OCI-LY3 (cell line): ENCODE results near the gene EEF1G.

Experiments
- H2AFZ ChIP-seq: fragments of 200-600, 300-600 bp; shearing (Covaris generic); 2 replicates; pipeline ENCODE4 v1.6.0; 2014; ENCODE audit warnings: antibody characterized with exemption, low read depth, low read length
- H3K27ac ChIP-seq: fragments of 200-600, 300-600 bp; sonication (generic); 2 replicates; pipeline ENCODE4 v1.5.1; 2014; ENCODE audit warnings: mild to moderate bottlenecking, low read length, moderate library complexity, mixed read lengths
- H3K27me3 ChIP-seq: fragments of 200-600, 300-600 bp; sonication (generic); 2 replicates; pipeline ENCODE4 v1.6.1; 2014; ENCODE audit warnings: low read depth, low read length, mixed read lengths
- H3K36me3 ChIP-seq: fragments of 200-600, 300-600 bp; sonication (generic); replicated peaks from 2 replicates; pipeline ENCODE3; 2014; ENCODE audit warnings: low read depth, low read length, mixed read lengths
- H3K4me1 ChIP-seq: fragments of 300-600, 200-600 bp; sonication (generic); 2 replicates; pipeline ENCODE4 v1.6.1; 2014; ENCODE audit warnings: low read length, mixed read lengths
- H3K4me2 ChIP-seq: fragments of 200-600, 300-600 bp; sonication (generic); 2 replicates; pipeline ENCODE4 v1.6.1; 2014; ENCODE audit warnings: low read length, mixed read lengths
- H3K4me3 ChIP-seq: fragments of 300-600, 200-600 bp; sonication (generic); 2 replicates; pipeline ENCODE4 v1.5.1; 2014; ENCODE audit warnings: antibody characterized with exemption, mild to moderate bottlenecking, low read length, moderate library complexity
- H3K79me2 ChIP-seq: fragments of 300-600, 200-600 bp; shearing (Covaris generic); 2 replicates; pipeline ENCODE4 v1.6.1; 2014; ENCODE audit warnings: mild to moderate bottlenecking, low read length, mixed read lengths
- H3K9ac ChIP-seq: fragments of 300-600, 200-600 bp; shearing (Covaris generic); 2 replicates; pipeline ENCODE4 v1.6.0; 2014; ENCODE audit warnings: mild to moderate bottlenecking, low read length, moderate library complexity
- H3K9me3 ChIP-seq: fragments of 200-600, 300-600 bp; shearing (Covaris generic); 2 replicates; pipeline ENCODE4 v1.6.1; 2014; ENCODE audit warnings: low read length, mixed read lengths; ENCODE audit not compliant: insufficient read depth
- H4K20me1 ChIP-seq: fragments of 200-600, 300-600 bp; sonication (generic); 2 replicates; pipeline ENCODE4 v1.6.1; 2016; ENCODE audit warnings: low read length, mixed read lengths; ENCODE audit not compliant: insufficient read depth
- EZH2phosphoT487 ChIP-seq: fragments of 200-600 bp; shearing (Covaris generic); IDR thresholded peaks from 2 replicates; pipeline ENCODE4 v1.6.1; 2018; ENCODE audit warnings: antibody characterized with exemption, mixed run types, low read depth
- TF ChIP-seq, protein P1 (sequence below): fragments of 200-600, 300-600 bp; sonication (generic); IDR thresholded peaks from 2 replicates; pipeline ENCODE4 v1.5.1; 2014; ENCODE audit warnings: antibody characterized with exemption, low read length, low read depth

EEF1G gene

DNA sequence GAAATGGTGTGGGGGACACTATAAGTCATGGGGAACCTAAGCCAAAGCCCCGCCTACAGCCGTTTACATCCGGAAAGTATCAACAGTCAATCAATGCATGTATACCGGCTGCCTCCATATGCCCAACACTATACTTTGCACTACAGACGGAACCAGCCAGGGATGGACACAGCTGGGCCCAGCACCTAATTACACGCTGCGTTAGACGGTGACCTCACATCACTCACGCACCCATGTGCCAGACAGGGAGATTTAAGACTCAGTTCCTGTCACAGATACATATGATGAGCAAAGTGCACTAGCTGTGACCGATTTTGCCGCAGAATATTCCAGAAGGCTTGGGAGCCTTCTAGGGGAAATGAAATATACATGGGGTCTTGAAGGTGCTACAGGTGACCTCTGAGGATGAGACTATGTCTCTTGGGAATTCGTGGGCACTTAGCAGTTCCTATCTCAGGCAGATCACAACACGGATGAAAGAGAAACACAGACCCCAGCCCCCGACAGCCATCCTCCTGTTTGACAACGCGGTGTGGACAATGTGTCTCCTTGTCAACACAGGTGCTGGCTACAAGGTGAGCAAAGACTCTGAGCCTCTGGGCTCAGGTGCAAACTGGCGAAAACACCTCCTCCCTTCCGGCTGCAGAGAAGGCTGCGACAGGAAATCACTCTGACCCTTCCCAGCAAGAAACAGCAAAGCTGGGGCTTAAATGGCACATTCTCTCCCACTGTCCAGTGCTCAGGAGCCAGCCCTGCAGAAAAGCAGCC lies 35.0 kb downstream of the EEF1G start:
- no peak overlapping the region for H3K27ac ChIP-seq
- no peak overlapping the region for H2AFZ ChIP-seq
- peaks cover 90% of the 10 kb centered on the region for H4K20me1 ChIP-seq
- no peaks in the 10 kb centered on the region for H3K27me3 ChIP-seq
- H3K4me3 ChIP-seq: peak overlapping the region; percentile 18; the same call in 1 of the 2 replicates
- no peaks in the 10 kb centered on the region for H3K9me3 ChIP-seq
- H3K4me1 ChIP-seq: peaks cover 50% of the 10 kb centered on the region
- peaks cover 38% of the 10 kb centered on the region for H3K36me3 ChIP-seq
- peaks cover 78% of the 10 kb centered on the region for H3K79me2 ChIP-seq
- H3K9ac ChIP-seq: no peak overlapping the region
- peak overlapping the region; percentile 26; the same call in 1 of the 2 replicates for H3K4me2 ChIP-seq
- TF ChIP-seq, protein P1, sequence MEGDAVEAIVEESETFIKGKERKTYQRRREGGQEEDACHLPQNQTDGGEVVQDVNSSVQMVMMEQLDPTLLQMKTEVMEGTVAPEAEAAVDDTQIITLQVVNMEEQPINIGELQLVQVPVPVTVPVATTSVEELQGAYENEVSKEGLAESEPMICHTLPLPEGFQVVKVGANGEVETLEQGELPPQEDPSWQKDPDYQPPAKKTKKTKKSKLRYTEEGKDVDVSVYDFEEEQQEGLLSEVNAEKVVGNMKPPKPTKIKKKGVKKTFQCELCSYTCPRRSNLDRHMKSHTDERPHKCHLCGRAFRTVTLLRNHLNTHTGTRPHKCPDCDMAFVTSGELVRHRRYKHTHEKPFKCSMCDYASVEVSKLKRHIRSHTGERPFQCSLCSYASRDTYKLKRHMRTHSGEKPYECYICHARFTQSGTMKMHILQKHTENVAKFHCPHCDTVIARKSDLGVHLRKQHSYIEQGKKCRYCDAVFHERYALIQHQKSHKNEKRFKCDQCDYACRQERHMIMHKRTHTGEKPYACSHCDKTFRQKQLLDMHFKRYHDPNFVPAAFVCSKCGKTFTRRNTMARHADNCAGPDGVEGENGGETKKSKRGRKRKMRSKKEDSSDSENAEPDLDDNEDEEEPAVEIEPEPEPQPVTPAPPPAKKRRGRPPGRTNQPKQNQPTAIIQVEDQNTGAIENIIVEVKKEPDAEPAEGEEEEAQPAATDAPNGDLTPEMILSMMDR: no peak
- no peak for TF ChIP-seq EZH2phosphoT487

DNA sequence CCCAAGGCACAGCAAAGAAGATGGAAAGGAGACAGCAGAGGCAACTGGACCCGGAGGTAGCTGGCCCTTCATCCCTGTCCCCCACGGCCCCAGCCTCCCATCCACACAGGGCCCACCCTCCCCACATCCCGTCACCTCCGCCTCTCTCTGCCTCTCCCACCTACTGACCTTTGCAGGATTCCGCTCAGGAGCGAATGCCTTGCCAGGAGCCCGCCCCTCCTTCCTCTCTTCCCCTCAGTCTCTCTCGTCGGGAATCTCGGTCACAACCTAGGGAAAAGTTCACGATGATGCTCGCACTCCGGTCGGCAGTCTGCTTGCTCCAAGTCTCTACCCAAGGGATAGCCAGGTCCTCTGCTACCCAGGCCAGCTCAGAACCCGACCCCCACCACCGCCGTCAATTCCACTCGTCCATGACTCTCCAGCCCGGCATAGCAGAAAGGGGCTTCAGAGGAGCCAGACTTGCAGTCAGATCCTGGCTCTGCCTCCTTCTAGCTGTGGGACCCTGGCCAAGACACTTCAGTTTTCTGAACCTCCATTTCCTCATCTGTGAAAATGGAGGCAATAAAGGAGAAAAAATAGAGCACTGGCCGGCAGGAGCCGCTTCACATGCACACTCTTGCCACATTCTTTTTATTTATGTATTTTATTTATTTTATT lies 37.3 kb downstream of the EEF1G start:
- H3K4me1 ChIP-seq: peaks cover 29% of the 10 kb centered on the region
- no peaks in the 10 kb centered on the region for H3K27me3 ChIP-seq
- no peak overlapping the region for H3K27ac ChIP-seq
- H4K20me1 ChIP-seq: peaks cover 96% of the 10 kb centered on the region
- TF ChIP-seq EZH2phosphoT487: no peak
- TF ChIP-seq, protein P1: no peak
- H3K36me3 ChIP-seq: peaks cover 60% of the 10 kb centered on the region
- no peak overlapping the region for H3K4me3 ChIP-seq
- peaks cover 60% of the 10 kb centered on the region for H3K79me2 ChIP-seq
- no peak overlapping the region for H3K9ac ChIP-seq
- no peak overlapping the region for H3K4me2 ChIP-seq
- no peak overlapping the region for H2AFZ ChIP-seq
- no peaks in the 10 kb centered on the region for H3K9me3 ChIP-seq

DNA sequence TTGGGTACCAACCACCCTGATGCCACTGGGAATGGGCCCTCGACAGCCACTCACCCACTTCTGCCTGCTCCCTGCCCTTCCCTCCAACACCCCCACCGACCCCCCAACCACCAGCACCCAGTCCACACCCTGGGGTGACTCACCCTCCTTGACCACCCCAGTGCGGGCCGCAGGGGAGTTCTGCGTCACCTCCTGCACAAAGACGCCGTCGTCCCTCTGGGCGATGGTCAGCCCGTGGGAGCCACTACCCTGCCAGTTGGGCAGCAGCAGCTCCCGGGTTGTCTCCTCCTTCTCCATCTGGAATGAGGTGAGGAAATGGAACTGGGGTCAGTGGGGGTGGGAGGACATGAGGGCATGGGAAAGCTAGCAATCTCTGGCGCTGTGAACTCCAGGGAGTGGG lies 37.9 kb downstream of the EEF1G start:
- Histone ChIP-seq H2AFZ (no peak overlapping the region), H3K27me3 (no peaks in the 10 kb centered on the region), H3K36me3 (peaks cover 67% of the 10 kb centered on the region), H3K9me3 (no peaks in the 10 kb centered on the region), H3K4me1 (peaks cover 24% of the 10 kb centered on the region), H3K9ac (no peak overlapping the region), H3K79me2 (peaks cover 58% of the 10 kb centered on the region), H3K27ac (no peak overlapping the region), H3K4me2 (no peak overlapping the region), H3K4me3 (no peak overlapping the region), H4K20me1 (peaks cover 98% of the 10 kb centered on the region)
- TF ChIP-seq, protein P1: no peak
- no peak for TF ChIP-seq EZH2phosphoT487

DNA sequence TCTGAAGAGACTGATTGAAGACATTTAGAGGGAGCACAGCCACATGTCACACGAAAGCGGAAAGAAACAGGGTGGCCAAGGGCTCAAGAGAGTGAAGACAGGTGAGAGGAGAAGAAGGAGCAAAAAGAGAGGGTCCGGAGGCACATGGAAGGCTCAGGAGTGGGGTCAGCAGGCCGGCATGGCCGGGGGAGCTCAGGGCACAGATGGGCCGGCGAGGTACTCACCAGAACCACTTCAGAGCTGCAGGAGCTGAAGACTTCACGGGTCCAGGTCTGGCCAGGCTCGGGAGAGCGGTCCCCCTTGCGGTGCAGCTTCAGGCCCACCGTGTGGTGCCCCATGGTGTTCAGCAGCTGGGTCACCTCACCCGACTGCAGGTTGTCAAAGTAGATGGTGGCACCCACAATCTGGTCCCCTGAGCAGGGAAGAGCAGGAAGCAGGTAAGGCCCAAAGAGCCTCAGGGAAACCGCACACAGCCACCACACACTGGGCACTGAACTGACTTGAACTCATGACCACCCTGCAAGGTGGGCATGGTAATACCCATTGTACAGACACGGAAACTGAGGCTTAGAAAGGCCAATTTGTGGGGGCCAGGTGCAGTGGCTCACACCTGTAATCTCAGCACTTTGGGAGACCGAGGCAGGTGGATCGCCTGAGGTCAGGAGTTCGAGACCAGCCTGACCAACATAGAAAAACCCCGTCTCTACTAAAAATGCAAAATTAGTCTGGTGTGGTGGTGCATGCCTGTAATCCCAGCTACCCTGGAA lies 38.7 kb downstream of the EEF1G start:
- Histone ChIP-seq H2AFZ (no peak overlapping the region), H3K9ac (no peak overlapping the region), H3K4me1 (peaks cover 17% of the 10 kb centered on the region), H4K20me1 (peaks cover 98% of the 10 kb centered on the region), H3K36me3 (peaks cover 70% of the 10 kb centered on the region), H3K4me2 (no peak overlapping the region), H3K27me3 (no peaks in the 10 kb centered on the region), H3K27ac (no peak overlapping the region), H3K9me3 (no peaks in the 10 kb centered on the region), H3K4me3 (no peak overlapping the region), H3K79me2 (peaks cover 54% of the 10 kb centered on the region)
- TF ChIP-seq, protein P1: no peak
- no peak for TF ChIP-seq EZH2phosphoT487
